ENCODE data around the gene NAT8L. TPM values are rescaled to one million over a fixed set of nuclear protein-coding genes. Genes with fewer than 3 reads are reported as not detected.

NAT8L gene
- polyA plus RNA-seq, 1 donor from 2014 or later: 12.6 TPM

DNA sequence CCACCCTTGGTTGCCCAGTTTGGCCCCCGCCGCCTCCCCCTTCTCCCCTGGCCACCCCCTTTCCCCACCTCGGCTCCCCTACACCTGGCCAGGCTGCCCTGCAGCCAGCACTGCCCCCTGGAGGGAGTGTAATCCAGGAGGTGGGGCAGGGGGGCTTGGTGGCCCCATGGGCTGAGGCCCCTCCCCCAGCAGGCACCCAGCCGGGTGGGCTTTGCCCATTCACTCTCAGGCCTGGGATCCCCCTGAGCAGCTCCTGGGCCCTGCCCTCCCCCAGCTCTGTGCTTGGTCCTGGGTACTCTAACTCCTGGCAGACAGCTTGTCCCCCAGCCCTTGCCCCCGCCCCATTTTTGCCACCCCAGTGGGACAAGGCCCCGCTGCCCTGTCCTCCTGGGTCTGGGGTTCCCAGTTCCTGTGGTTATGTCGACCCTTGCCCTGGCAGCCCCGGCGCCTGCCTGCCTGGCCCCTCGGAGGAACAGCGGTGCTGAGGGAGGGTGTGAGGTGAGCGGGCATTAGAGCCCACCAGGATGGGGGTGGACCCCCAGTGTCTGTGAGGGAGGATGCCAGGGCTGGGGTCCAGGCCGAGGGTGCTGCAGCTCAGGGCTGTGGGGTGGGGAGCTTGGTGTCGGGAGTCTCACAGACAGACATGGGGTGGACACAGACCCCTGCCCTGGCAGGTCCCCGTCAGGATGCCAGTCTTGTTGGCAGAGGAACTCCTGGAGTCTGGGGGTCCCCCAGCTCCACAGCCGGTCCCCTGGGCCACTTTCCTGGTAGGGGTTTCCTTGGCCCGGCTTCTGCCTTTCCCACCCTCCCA, 10.2 kb downstream of the NAT8L start:
- H3K4me3 ChIP-seq (ENCODE audit: low read length): no peak overlapping the region
- H3K9me3 ChIP-seq (ENCODE audit: low read length): no peaks in the 10 kb centered on the region
- TF ChIP-seq TAF1 (IDR thresholded peaks at IDR 0.05; ENCODE audit: low read depth) (no peak), EP300 (conservative IDR thresholded peaks at IDR 0.05; ENCODE audit: poor library complexity, severe bottlenecking) (no peak), MXI1 (conservative IDR thresholded peaks at IDR 0.05; ENCODE audit: poor library complexity, severe bottlenecking) (no peak), EZH2 (IDR thresholded peaks at IDR 0.05; ENCODE audit: borderline replicate concordance, insufficient read depth, low read length, poor library complexity, severe bottlenecking) (no peak), RAD21 (conservative IDR thresholded peaks at IDR 0.05) (no peak), SMC3 (conservative IDR thresholded peaks at IDR 0.05; ENCODE audit: poor library complexity) (no peak), POLR2AphosphoS5 (IDR thresholded peaks at IDR 0.05) (no peak)
- TF ChIP-seq, protein P1, sequence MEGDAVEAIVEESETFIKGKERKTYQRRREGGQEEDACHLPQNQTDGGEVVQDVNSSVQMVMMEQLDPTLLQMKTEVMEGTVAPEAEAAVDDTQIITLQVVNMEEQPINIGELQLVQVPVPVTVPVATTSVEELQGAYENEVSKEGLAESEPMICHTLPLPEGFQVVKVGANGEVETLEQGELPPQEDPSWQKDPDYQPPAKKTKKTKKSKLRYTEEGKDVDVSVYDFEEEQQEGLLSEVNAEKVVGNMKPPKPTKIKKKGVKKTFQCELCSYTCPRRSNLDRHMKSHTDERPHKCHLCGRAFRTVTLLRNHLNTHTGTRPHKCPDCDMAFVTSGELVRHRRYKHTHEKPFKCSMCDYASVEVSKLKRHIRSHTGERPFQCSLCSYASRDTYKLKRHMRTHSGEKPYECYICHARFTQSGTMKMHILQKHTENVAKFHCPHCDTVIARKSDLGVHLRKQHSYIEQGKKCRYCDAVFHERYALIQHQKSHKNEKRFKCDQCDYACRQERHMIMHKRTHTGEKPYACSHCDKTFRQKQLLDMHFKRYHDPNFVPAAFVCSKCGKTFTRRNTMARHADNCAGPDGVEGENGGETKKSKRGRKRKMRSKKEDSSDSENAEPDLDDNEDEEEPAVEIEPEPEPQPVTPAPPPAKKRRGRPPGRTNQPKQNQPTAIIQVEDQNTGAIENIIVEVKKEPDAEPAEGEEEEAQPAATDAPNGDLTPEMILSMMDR (IDR thresholded peaks at IDR 0.05; ENCODE audit: poor library complexity, severe bottlenecking): no peak
- TF ChIP-seq, protein P2, sequence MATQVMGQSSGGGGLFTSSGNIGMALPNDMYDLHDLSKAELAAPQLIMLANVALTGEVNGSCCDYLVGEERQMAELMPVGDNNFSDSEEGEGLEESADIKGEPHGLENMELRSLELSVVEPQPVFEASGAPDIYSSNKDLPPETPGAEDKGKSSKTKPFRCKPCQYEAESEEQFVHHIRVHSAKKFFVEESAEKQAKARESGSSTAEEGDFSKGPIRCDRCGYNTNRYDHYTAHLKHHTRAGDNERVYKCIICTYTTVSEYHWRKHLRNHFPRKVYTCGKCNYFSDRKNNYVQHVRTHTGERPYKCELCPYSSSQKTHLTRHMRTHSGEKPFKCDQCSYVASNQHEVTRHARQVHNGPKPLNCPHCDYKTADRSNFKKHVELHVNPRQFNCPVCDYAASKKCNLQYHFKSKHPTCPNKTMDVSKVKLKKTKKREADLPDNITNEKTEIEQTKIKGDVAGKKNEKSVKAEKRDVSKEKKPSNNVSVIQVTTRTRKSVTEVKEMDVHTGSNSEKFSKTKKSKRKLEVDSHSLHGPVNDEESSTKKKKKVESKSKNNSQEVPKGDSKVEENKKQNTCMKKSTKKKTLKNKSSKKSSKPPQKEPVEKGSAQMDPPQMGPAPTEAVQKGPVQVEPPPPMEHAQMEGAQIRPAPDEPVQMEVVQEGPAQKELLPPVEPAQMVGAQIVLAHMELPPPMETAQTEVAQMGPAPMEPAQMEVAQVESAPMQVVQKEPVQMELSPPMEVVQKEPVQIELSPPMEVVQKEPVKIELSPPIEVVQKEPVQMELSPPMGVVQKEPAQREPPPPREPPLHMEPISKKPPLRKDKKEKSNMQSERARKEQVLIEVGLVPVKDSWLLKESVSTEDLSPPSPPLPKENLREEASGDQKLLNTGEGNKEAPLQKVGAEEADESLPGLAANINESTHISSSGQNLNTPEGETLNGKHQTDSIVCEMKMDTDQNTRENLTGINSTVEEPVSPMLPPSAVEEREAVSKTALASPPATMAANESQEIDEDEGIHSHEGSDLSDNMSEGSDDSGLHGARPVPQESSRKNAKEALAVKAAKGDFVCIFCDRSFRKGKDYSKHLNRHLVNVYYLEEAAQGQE (IDR thresholded peaks at IDR 0.05; ENCODE audit: borderline replicate concordance): no peak
- no peak overlapping the region for H3K9ac ChIP-seq (ENCODE audit: low read length)
- no peak overlapping the region for H3K27ac ChIP-seq (ENCODE audit: low read length)
- H3K36me3 ChIP-seq (ENCODE audit: insufficient read depth, low read length): no peaks in the 10 kb centered on the region
- H3K9me2 ChIP-seq (ENCODE audit: insufficient read depth, low read length): no peaks in the 10 kb centered on the region
- no peaks in the 10 kb centered on the region for H4K20me1 ChIP-seq (ENCODE audit: insufficient read depth)
- H3K79me2 ChIP-seq (replicated peaks; ENCODE audit: insufficient read depth, low read length): no peaks in the 10 kb centered on the region
- H3K27me3 ChIP-seq (ENCODE audit: insufficient read depth, low read depth, low read length): no peaks in the 10 kb centered on the region
- H3K4me2 ChIP-seq (ENCODE audit: low read length): no peak overlapping the region
- no peaks in the 10 kb centered on the region for H3F3A ChIP-seq (ENCODE audit: insufficient read depth, low read length, poor library complexity, severe bottlenecking)
- H2AFZ ChIP-seq (ENCODE audit: low read depth, low read length): no peak overlapping the region

DNA sequence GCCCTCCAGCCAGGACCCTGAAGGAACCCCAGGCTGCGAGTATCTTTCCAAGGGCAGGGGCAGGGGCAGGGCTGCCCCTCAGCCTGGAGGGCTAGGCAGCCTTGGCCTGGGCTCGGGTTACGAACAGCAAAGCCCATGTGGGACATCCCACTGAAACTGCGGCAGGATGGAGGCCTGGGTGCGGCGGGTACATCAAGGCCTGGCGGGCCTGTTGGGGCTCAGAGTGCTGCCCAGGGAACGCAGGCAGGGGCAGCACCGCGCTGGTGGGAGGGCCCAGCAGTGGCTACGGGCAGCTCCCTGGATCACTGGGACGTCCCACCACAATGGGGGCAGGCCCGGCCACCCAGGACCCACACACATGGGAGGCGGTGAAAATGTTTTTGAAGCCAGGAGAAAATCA, 10.9 kb downstream of the NAT8L start:
- Histone ChIP-seq H3K4me2 (ENCODE audit: low read length) (no peak overlapping the region), H3K9ac (ENCODE audit: low read length) (no peak overlapping the region), H3K9me3 (ENCODE audit: low read length) (no peaks in the 10 kb centered on the region), H2AFZ (ENCODE audit: low read depth, low read length) (no peak overlapping the region), H3K79me2 (replicated peaks; ENCODE audit: insufficient read depth, low read length) (no peaks in the 10 kb centered on the region), H3K36me3 (ENCODE audit: insufficient read depth, low read length) (no peaks in the 10 kb centered on the region), H3K27ac (ENCODE audit: low read length) (no peak overlapping the region), H4K20me1 (ENCODE audit: insufficient read depth) (no peaks in the 10 kb centered on the region), H3F3A (ENCODE audit: insufficient read depth, low read length, poor library complexity, severe bottlenecking) (no peaks in the 10 kb centered on the region), H3K4me3 (ENCODE audit: low read length) (no peak overlapping the region), H3K27me3 (ENCODE audit: insufficient read depth, low read depth, low read length) (no peaks in the 10 kb centered on the region), H3K9me2 (ENCODE audit: insufficient read depth, low read length) (no peaks in the 10 kb centered on the region)
- no peak for TF ChIP-seq EP300 (conservative IDR thresholded peaks at IDR 0.05; ENCODE audit: poor library complexity, severe bottlenecking)
- no peak for TF ChIP-seq POLR2AphosphoS5 (IDR thresholded peaks at IDR 0.05)
- TF ChIP-seq, protein P2 (IDR thresholded peaks at IDR 0.05; ENCODE audit: borderline replicate concordance): no peak
- no peak for TF ChIP-seq SMC3 (conservative IDR thresholded peaks at IDR 0.05; ENCODE audit: poor library complexity)
- no peak for TF ChIP-seq TAF1 (IDR thresholded peaks at IDR 0.05; ENCODE audit: low read depth)
- TF ChIP-seq, protein P1 (IDR thresholded peaks at IDR 0.05; ENCODE audit: poor library complexity, severe bottlenecking): no peak

All from neural cell (in vitro differentiated cells).